Measurements from ENCODE around the gene ZNF133. TPM values are rescaled to one million over a fixed set of nuclear protein-coding genes. Genes with fewer than 3 reads are reported as not detected.

ZNF133 gene
- total and polyA plus RNA-seq, 2 experiments from 2014 or later: 9.4 to 15.1 TPM

GRCh38 chr20:18363708-18364107, 75.4 kb downstream of the ZNF133 start:
- TF ChIP-seq ZNF114 (CRISPR knock-in tag; IDR thresholded peaks at IDR 0.05) (no peak), JUNB (IDR thresholded peaks at IDR 0.05; ENCODE audit: unreplicated experiment) (no peak), POLR2AphosphoS5 (IDR thresholded peaks at IDR 0.05; ENCODE audit: low read depth) (no peak), CTCF (conservative IDR thresholded peaks at IDR 0.05; ENCODE audit: low read depth in 2 of 2) (no peak), EZH2phosphoT487 (IDR thresholded peaks at IDR 0.05; ENCODE audit: unreplicated experiment) (no peak), STAT1 (IDR thresholded peaks at IDR 0.05; ENCODE audit: unreplicated experiment) (no peak), ETS1 (IDR thresholded peaks at IDR 0.05) (no peak), CREB1 (CRISPR knock-in tag; IDR thresholded peaks at IDR 0.05; ENCODE audit: low read depth) (no peak), REST (IDR thresholded peaks at IDR 0.05; ENCODE audit: unreplicated experiment) (no peak), ZNF331 (CRISPR knock-in tag; IDR thresholded peaks at IDR 0.05; ENCODE audit: low read depth) (no peak), NANOG (IDR thresholded peaks at IDR 0.05; ENCODE audit: borderline replicate concordance) (no peak), ZNF462 (CRISPR knock-in tag; IDR thresholded peaks at IDR 0.05) (no peak)
- Histone ChIP-seq H3K4me1 (ENCODE audit: insufficient read depth) (no peaks in the 10 kb centered on the region), H3K4me2 (no peak overlapping the region), H3K27me3 (ENCODE audit: insufficient read depth) (no peaks in the 10 kb centered on the region), H4K20me1 (replicated peaks; ENCODE audit: insufficient read depth) (no peaks in the 10 kb centered on the region), H3K27ac (ENCODE audit: low read depth) (no peak overlapping the region), H3K79me2 (replicated peaks; ENCODE audit: insufficient read depth) (no peaks in the 10 kb centered on the region), H3F3A (replicated peaks; ENCODE audit: low read depth) (no peaks in the 10 kb centered on the region), H3K36me3 (ENCODE audit: insufficient read depth) (no peaks in the 10 kb centered on the region), H3K9me2 (ENCODE audit: insufficient read depth) (peaks cover 10% of the 10 kb centered on the region; the same call in 1 of the 2 replicates), H2AFZ (no peak overlapping the region), H3K4me3 (no peak overlapping the region)
- H3K27ac Mint-ChIP-seq: no peak overlapping the region
- ATAC-seq (no peak), DNase-seq (ENCODE audit: low spot score) (no peak)
- peaks cover 5% of the 10 kb centered on the region for H3K27me3 Mint-ChIP-seq (ENCODE audit: insufficient read depth, low read depth, poor library complexity)
- H3K9me3 Mint-ChIP-seq: no peaks in the 10 kb centered on the region
- H3K36me3 Mint-ChIP-seq (ENCODE audit: low read depth): no peaks in the 10 kb centered on the region
- H3K4me1 Mint-ChIP-seq: peaks cover 3% of the 10 kb centered on the region; the same call in 1 of the 3 replicates
- H3K4me3 Mint-ChIP-seq: no peak overlapping the region

Data from GM23338 (cell line).